ENCODE measurements around the gene STK32C.

Gene STK32C

GRCh38 chr10:132206806-132207535, 100.8 kb downstream of the STK32C start:
- DNase-seq (ENCODE audit: low read depth), result no peak
- no peak for TF ChIP-seq CTCF (IDR thresholded peaks at IDR 0.05; ENCODE audit: insufficient read depth, low read depth, low read length, missing control alignments)
- H3K4me3 ChIP-seq (ENCODE audit: low read length), result no peak overlapping the region

GRCh38 chr10:132206377-132206745, 101.4 kb downstream of the STK32C start:
- DNase-seq (ENCODE audit: low read depth), result no peak
- no peak overlapping the region for H3K4me3 ChIP-seq (ENCODE audit: low read length)
- no peak for TF ChIP-seq CTCF (IDR thresholded peaks at IDR 0.05; ENCODE audit: insufficient read depth, low read depth, low read length, missing control alignments)

- H3K4me3 ChIP-seq (ENCODE audit: low read length), result no peak overlapping the region
- no peak for DNase-seq (ENCODE audit: low read depth)
- no peak for TF ChIP-seq CTCF (IDR thresholded peaks at IDR 0.05; ENCODE audit: insufficient read depth, low read depth, low read length, missing control alignments)
Measured at GRCh38 chr10:132205650-132206376, 101.9 kb downstream of the STK32C start.

GRCh38 chr10:132204781-132205473, 102.8 kb downstream of the STK32C start:
- no peak overlapping the region for H3K4me3 ChIP-seq (ENCODE audit: low read length)
- no peak for TF ChIP-seq CTCF (IDR thresholded peaks at IDR 0.05; ENCODE audit: insufficient read depth, low read depth, low read length, missing control alignments)
- no peak for DNase-seq (ENCODE audit: low read depth)

GRCh38 chr10:132204078-132204780, 103.5 kb downstream of the STK32C start:
- no peak overlapping the region for H3K4me3 ChIP-seq (ENCODE audit: low read length)
- DNase-seq (ENCODE audit: low read depth), result no peak
- no peak for TF ChIP-seq CTCF (IDR thresholded peaks at IDR 0.05; ENCODE audit: insufficient read depth, low read depth, low read length, missing control alignments)

GRCh38 chr10:132203256-132204077, 104.3 kb downstream of the STK32C start:
- no peak for DNase-seq (ENCODE audit: low read depth)
- no peak for TF ChIP-seq CTCF (IDR thresholded peaks at IDR 0.05; ENCODE audit: insufficient read depth, low read depth, low read length, missing control alignments)
- no peak overlapping the region for H3K4me3 ChIP-seq (ENCODE audit: low read length)
